ENCODE measurements around the gene FGF3.
"Not testable (repeated sequence)": the region's sequence is repeated elsewhere in the genome, so short reads cannot be mapped to it uniquely, and the experiment has no call there.

FGF3 gene

GRCh38 chr11:69801513-69802335 is 17.5 kb downstream of the FGF3 start:
- DNase-seq: no peak

DNA sequence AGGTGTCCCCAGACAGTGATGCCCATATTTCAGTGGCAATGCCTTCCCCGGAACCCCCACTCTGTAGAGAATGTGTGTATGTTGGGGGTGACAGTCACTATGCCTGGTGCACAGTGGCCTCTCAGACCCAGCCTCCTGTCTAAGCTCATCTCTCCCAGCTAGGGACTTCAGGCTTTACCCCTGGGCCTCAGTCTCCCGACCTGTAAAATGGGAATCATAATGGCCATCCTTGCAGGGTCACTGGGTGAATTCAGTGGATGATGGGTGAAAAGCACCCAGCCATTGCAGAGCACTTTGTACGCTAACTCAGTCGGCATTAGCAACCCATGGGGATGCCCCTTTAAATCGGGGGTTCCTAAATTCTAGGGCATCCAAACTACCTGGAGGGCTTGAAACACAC is 18.9 kb downstream of the FGF3 start:
- DNase-seq: no peak

GRCh38 chr11:69799582-69799981 is 19.6 kb downstream of the FGF3 start:
- peak; percentile 57 for DNase-seq

GRCh38 chr11:69799097-69799496 is 20.1 kb downstream of the FGF3 start:
- DNase-seq: no peak

- DNase-seq: no peak
These were observed 21.3 kb downstream of the FGF3 start for GRCh38 chr11:69797737-69798528.

DNA sequence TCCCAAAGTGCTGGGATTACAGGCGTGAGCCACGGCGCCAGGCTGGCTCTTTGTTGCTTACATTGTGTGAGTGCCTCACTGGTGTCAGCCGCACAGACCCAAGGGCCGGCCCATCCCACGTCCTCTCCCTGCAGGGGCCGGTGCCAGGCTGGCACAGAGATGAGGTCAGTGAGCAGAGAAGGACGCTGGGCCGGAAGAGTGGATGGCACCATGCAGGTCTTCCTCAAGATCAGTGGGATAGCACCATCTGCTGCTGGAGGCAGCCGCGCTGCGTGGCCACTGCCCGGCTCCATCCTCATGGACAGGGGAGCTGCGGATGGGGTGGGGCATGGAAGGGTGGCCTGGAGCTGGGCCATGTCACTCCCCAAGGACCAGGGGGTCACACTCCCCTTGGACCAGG is 22.1 kb downstream of the FGF3 start:
- DNase-seq: no peak

- DNase-seq: no peak
These were observed 23.2 kb downstream of the FGF3 start for GRCh38 chr11:69796063-69796462.

GRCh38 chr11:69791276-69792180 is 27.7 kb downstream of the FGF3 start:
- DNase-seq: no peak

- DNase-seq: no peak
These were observed 30.3 kb downstream of the FGF3 start for GRCh38 chr11:69788956-69789355.

- no peak for DNase-seq
These were observed 31.3 kb downstream of the FGF3 start for GRCh38 chr11:69787906-69788305.

DNA sequence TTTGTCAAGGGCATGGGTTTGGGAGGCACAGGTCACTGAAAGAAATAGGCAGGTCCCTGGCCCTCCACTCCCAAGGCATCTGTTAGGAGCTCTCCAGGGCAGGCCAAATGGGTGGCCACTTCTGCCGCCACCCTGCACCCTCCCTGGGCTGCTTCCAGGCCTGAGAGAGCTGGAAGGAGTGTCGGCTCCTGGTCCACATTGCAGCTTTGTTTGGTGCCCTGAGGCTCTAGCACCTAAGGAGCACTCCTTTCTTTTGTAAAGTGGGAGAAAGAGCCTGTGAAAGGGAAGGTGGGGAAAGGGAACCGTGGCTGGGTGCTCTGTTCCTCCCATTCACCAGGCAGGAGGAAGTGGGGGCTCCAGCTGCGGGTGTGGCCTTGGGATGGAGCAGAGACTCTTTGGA is 31.8 kb downstream of the FGF3 start:
- no peak for DNase-seq

- no peak for DNase-seq
These were observed 38.0 kb downstream of the FGF3 start for GRCh38 chr11:69781241-69781640.

- no peak for DNase-seq
These were observed 40.8 kb downstream of the FGF3 start for GRCh38 chr11:69778373-69778772.

- no peak for DNase-seq
These were observed 44.0 kb downstream of the FGF3 start, which contains the start of gene FGF4 for GRCh38 chr11:69775163-69775755. Gene FGF4 (minus strand): TSS chr11:69775341. CDS start chr11:69775084, 257 bp downstream.

DNA sequence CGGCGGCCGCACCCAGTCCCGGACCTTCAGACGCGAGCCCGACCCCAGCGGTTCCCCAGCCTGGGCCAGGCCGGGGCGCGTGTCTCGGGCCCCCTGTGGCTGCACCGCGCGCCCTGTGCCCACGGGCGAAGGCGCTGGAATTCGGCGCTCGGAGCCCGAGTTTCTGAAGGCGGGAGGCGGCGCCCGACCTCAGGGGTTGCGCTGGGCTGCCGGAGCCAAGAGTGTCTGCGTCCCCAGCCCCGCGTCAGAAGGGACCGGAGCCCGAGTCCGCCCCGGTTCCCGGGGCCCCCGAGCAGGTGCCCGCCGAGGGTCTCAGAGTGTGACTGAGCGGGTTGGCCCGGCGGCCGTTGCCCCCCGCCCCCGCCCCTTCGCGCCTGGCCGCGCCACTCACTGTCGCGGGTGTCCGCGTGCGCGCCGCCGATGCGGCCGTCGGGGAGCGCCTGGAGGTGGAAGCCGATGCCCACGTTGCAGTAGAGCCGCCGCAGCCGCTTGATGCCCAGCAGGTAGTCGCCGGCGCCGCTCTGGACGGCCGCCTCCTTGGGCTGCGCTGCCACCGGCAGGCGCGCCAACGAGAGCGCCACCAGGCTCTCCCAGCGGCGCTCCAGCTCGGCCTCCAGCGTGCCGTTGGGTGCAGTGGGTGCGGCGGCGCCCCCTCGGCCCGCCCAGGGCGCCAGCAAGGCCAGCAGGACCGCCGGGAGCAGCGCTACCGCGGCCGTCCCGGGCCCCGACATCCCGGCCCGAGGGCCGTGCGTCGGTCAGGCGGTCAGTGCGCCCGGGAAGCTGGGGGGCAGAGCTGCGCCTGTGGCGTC is 44.7 kb downstream of the FGF3 start:
- no peak for DNase-seq

DNA sequence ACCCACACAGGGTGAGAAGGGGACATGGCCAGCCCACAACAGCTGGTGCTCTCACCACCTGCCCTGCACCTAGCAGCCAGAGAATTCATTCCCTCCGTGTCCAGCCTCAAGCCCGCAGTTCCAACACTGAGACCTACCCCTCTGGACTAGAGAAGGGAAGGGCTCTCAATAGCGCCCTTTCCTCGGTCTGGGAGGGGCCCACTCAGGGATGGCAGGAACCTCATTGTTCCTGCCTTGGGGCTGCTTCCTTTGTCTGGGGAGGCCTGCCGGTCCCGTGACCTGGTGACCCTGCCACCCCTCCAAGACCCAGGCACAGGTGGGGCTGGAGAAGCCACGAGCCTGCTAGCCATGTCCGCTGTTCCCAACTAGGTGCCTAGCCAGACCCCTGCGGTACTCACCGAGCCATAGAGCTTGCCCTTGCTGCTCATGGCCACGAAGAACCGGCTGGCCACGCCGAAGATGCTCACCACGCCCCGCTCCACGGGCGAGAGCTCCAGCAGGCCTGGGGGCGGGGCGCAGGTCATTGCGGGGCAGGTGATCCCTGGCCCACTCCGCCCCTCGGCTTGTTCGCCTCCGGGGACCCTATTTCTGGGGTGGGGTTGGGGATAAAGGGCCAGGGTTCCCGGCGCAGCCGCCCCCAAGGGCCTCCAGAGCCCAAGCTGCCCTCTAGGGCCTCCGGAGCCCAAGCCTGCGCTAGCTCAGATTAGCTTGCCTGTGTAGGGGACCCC is 45.4 kb downstream of the FGF3 start:
- no peak for DNase-seq

- no peak for DNase-seq
These were observed 47.8 kb downstream of the FGF3 start for GRCh38 chr11:69771466-69771865.

GRCh38 chr11:69770540-69770939 is 48.7 kb downstream of the FGF3 start:
- DNase-seq: no peak

GRCh38 chr11:69765498-69765995 is 53.7 kb downstream of the FGF3 start:
- DNase-seq: no peak

DNA sequence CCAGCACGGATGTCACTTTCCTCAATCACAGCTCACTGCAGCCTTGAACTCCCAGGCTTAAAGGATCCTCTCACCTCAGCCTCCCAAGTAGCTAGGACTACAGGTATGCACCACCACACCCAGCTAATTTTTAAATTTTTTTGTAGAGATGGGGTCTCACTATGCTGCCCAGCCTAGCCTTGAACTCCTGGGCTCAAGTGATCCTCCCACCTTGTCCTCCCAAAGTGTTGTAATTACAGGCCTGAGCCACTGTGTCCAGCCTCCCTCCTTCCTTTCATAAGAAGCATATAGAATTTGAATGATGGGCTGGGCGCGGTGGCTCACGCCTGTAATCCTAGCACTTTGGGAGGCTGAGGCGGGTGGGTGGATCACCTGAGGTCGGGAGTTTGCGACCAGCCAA is 54.3 kb downstream of the FGF3 start:
- DNase-seq: not testable (repeated sequence)

DNA sequence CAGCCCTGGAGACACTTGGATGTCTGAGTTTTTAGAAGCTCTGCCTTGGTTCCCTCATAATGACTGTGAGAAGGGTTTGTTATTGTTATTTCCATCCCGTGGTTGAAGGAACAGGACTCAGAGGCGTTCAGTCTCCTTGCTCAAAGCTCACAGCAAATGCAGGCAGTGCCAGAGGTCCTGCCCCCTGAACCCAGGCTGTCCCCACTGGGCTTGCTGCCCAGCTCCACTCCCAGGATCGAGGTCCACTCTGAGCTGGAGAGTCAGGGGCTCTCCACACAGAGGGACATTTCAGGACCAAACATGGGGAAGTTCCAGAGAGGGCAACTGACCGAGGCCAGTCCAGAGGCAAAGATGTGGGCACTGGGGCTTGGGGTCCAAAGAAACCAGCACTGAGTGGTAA is 58.9 kb downstream of the FGF3 start:
- DNase-seq: no peak
